GM12891 (cell line): Measurements from ENCODE around the gene STK24.

Experiments used
- DNase-seq: peaks from one replicate; pipeline ENCODE4 v3.0.0; 2011; ENCODE audit warnings: low spot score; ENCODE audit not compliant: insufficient read length
- FAIRE-seq: peaks from 2 replicates; lab custom pipeline; 2011; peaks lifted over from hg19 to GRCh38; lab: Jason Lieb, UNC
- PAX5 ChIP-seq: IDR thresholded peaks from 2 replicates; pipeline ENCODE4 v1.6.1; 2011; ENCODE audit warnings: low read length, moderate library complexity, mild to moderate bottlenecking; ENCODE audit not compliant: insufficient read depth, severe bottlenecking
- POLR2A ChIP-seq: IDR thresholded peaks from 2 replicates; pipeline ENCODE4 v1.6.1; 2011; ENCODE audit warnings: low read depth, low read length, control low read depth
- POLR2AphosphoS5 ChIP-seq: IDR thresholded peaks from 2 replicates; pipeline ENCODE4 v1.6.1; 2011; ENCODE audit warnings: low read depth, low read length, control low read depth
- POU2F2 ChIP-seq: IDR thresholded peaks from 2 replicates; pipeline ENCODE4 v1.6.1; 2011; ENCODE audit warnings: low read depth, mild to moderate bottlenecking, control low read depth, low read length, moderate library complexity
- SPI1 ChIP-seq: IDR thresholded peaks from 2 replicates; pipeline ENCODE4 v1.6.1; 2011; ENCODE audit warnings: low read depth, low read length, control low read depth
- TAF1 ChIP-seq: IDR thresholded peaks from 2 replicates; pipeline ENCODE4 v1.6.1; 2011; ENCODE audit warnings: low read depth, low read length, control low read depth

The STK24 gene

DNA sequence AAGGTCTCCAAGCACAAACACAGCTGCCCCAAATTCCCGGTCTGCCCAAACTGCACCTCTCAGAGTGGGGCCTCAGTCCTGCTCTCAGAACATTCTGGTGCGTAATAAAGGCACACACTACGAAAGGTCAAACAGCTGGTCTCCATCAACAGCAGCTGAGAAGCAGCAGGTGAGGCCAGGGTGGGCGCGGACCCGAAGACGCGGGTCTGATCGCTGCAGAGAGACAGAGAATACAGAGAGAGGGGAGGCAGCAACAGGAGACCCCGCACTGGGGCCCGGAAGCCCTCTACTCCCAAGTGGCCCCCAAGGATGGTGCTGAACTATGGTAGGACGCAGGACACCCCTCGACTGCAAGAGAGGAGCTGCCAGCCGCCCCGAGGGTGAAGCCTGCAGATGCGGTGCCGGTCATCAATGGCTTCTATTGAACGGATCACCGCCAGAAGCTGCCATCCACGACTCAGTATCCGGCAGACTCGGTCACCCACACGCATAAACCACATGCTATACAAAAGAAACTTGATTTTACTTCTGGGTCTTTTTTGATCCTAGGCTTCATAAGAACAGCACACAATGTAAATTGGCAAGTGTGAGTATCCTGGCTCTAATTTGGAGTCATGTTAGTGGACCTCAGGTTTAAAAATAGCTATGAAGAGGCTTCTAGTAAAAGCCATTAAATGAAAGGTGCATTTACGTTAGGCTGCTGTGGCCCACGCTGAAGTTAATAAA lies 33.4 kb downstream of the STK24 start:
- TF ChIP-seq TAF1, result no peak
- no peak for TF ChIP-seq POLR2A
- no peak for TF ChIP-seq PAX5
- TF ChIP-seq POU2F2, result no peak
- no peak for TF ChIP-seq SPI1
- TF ChIP-seq POLR2AphosphoS5, result no peak
- DNase-seq (no peak), FAIRE-seq (no peak)

DNA sequence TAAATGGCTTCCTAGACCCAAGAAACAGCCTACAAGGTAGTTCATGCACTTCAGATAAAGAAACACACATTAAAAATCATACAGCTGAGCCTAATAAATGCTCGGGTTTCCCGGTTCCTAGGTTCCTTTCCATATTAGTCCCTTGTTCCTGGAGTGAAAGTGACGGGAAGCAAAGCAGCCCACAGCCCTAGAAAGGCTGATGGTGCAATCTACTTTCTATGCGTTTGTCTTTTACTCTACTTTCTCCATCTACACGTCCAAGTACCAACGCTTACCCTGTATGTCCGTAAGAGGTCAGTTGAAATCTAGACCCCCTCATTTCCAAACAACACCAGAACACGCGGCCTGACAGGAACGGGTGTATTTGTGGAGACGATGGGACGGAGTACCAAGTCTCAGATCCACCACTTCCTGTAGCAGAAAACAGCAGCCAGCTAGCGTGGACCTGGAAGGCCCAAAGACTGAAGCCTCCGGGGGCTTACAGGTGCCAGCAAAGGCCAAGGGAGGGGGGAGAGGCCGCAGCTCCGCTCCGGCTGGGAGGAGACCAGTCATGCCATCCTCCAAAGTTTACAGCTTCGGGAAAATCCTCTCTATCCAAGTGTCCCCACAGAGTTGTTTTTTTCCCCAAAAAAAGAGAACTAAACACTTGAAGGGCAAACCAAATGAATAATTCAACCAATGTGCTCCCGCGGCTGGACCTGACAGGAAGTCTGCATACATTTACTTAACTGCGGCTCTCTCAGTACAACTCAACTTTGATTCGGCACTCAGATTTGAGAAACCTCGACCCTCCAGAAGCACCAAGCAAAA lies 34.1 kb downstream of the STK24 start:
- peak; percentile 69 for FAIRE-seq
- no peak for DNase-seq
- TF ChIP-seq TAF1 (no peak), PAX5 (no peak), POLR2A (no peak), POLR2AphosphoS5 (no peak), SPI1 (no peak; the same call in 1 of the 2 replicates), POU2F2 (no peak)

DNA sequence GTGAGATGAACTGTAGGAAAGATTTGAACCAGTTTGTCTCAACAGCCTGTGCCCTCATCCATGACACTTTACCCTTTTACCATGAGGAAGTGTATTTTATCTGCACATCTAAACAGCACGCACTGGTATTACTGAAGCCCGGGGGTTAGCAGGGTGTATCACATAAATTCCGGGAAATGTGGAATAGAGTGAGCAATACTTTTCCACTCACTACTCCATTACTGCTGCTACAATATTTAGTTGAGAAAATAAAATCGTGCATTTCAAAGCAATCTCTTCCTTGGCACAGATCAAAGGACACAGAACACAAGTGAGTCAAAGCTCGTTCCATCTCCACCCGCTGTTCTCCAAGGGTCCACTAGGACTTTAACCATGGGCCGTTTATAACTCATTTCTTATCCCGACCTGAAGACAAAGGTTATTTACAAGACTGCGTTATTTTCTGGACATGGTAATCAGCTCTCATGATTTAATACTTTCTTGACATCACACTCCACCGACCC lies 35.2 kb downstream of the STK24 start:
- TF ChIP-seq POLR2AphosphoS5 (no peak), POU2F2 (no peak), SPI1 (no peak), PAX5 (no peak), POLR2A (no peak), TAF1 (no peak)
- no peak for DNase-seq
- FAIRE-seq, result no peak

DNA sequence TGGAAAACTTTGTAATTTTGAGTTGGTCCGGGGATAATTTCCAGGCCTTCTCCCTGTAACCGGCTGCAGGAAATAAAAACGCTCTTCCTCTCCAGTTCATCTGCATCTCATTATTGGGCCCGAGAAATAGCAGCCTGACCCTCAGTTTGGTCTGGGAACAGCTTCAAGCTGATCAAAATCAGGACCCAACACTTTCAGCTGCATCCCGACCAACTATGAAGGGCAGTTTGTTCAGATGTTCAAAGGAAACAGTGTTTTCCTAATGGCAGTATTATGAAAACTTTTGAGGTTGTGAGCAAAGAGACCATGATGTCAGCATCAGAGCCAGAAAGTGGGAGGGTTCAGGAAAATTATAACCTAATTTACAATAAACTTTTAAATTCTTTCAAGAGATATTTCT lies 35.7 kb downstream of the STK24 start:
- DNase-seq, result no peak
- no peak for FAIRE-seq

DNA sequence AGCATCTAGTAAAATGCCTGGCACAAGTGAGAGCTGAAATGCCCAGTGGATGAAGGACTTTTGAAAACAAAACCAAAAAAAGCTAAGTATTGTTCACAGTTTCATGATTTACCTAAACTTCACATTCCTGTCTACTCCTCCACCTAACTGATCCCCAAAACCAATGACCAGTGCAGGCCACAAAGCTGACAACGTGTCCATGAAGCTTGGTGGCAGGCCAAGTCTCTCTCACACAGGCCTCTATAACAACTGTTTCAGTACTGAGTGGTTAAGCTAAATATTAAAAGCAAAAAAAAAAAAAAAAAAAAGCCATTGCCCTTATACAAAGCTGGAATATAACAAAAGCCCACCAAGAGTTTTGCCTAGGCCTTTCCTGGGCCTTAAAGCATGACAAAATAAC lies 36.4 kb downstream of the STK24 start:
- DNase-seq (no peak), FAIRE-seq (no peak)
- TF ChIP-seq POLR2A, result no peak
- TF ChIP-seq PAX5, result no peak
- TF ChIP-seq TAF1, result no peak
- TF ChIP-seq SPI1, result no peak
- no peak for TF ChIP-seq POU2F2
- TF ChIP-seq POLR2AphosphoS5, result no peak

More for the DNA sequence above, 35.7 kb downstream of the STK24 start:
- TF ChIP-seq POLR2AphosphoS5, result no peak
- no peak for TF ChIP-seq PAX5
- no peak for TF ChIP-seq SPI1
- TF ChIP-seq TAF1, result no peak
- TF ChIP-seq POLR2A, result no peak
- TF ChIP-seq POU2F2, result no peak

DNA sequence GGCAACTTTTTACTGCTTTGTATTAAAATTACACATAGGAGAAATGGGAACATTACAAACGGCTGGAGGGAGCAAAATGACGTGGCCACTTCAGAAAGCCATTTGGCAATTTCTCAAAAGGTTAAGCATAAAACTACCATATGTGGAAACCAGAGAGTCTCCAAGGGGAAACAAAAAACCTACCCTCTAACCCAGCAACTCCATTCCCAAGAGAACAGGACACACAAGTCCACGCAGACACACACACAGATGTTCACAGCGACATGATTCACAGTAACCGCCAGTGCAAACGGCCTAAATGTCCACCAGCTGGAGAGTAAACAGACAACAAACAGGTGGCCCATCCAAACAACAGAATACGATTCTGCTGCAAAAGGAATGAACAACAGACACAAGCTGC lies 37.2 kb downstream of the STK24 start:
- no peak for FAIRE-seq
- no peak for DNase-seq
- TF ChIP-seq TAF1 (no peak), SPI1 (no peak), POLR2A (no peak), PAX5 (no peak), POLR2AphosphoS5 (no peak), POU2F2 (no peak)

DNA sequence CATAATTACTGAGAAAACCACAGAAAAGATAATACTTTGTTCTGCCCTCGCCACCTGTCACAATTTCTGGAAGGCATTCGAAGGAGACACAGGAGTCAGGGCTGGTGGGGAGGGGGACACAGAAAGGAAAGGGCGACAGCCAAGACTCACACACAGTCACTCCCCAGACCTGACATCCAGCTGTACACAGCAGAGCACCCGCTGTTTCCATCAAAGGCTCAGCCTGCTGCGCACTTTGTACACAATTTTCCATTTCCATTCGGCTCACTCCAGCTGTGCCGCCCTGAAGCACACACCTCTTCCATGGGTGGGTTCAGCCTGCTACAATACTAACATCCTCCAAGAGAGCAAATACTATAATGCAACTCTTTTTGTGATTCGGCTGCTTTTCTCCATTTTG lies 38.0 kb downstream of the STK24 start:
- FAIRE-seq (peak; percentile 59), DNase-seq (no peak)
- no peak for TF ChIP-seq TAF1
- TF ChIP-seq SPI1, result no peak
- no peak for TF ChIP-seq POU2F2
- TF ChIP-seq POLR2A, result no peak
- TF ChIP-seq PAX5, result no peak
- TF ChIP-seq POLR2AphosphoS5, result no peak

DNA sequence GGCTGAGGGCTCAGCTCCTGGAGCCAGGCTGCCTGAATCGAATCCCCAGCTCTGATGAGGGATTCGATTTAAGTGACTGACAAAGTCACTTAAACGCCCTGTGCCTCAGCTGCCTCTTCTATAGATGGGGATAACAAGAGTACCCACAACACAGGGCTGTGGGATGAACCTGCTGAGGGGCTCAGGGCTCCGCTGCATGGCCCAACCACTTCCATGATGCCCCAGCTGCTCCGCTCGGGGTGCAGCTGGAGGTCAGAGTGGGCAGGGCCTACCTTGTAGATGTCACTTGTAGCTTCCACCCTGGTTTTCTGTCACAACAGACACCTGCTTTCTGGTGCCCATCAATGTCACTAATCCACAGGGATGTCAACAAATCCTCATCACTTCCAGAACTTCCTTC lies 39.2 kb downstream of the STK24 start:
- DNase-seq (no peak), FAIRE-seq (no peak)
- TF ChIP-seq PAX5 (no peak), POLR2AphosphoS5 (no peak), SPI1 (no peak), POU2F2 (no peak), POLR2A (no peak)

DNA sequence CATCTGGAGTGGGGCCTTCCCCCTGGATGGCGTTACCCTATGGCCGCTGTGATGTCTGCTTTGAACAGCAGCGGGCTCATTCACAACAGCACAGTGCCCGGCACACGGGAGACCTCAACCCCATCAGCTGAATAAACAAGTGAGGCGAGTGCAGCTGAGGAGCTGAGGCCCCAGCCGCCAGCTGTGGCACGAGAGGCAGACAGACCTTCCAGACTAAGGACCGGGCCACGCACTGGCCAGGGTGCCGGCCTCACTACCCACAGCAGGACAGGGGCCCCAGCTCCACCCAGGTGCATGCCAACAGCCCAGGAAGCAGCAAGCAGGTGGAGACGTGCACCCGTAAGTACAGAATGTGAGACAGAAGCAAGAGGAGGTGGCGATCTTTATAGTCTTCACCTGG lies 39.6 kb downstream of the STK24 start:
- TF ChIP-seq TAF1 (no peak), POLR2A (no peak), SPI1 (no peak), POLR2AphosphoS5 (no peak), PAX5 (no peak)
- DNase-seq, result no peak
- FAIRE-seq, result no peak
